ENCODE measurements around the gene TF. TPM values are rescaled to one million over a fixed set of nuclear protein-coding genes. Genes with fewer than 3 reads are reported as not detected.

TF gene
- total RNA-seq, 1 donor from 2014 or later = 2.8 TPM

DNA sequence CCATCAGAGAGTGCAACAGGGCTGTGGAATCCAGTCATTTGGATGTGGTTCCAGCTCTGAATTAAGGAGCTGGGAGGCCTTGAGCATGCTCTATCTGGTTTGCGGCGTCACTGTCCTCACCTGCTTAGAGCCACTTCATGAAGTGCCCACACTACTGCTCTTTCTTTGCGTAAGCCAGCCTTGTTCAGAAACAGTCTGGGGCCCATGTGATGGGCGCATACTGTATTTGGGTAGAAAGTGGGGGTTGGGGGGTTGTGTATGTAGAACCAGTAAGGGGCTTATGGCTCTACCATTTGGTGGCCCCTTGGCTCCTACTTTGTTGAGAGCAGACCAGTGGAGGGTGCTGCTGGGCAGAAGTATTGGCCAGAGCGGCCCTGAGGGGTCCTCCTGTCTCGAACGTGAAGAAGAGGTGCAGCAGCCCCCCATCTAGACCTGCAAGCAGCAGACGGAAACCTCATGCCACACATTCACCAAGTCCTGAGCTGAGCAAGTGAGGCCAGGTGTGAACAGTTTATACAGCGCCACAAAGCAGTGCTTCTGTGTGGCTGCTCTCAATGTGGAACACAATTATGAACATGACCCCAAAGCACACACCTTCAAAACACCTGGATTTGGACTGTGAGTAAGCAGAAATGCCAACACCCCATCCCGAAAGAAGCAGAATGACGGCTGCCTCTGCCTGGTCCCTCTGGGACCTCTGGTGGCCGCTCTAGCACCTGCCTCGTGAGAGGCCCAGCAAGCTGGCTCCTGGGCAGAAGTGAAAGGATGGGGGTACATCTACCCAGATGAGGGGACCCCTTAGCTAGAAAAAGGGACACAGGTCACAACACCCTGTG, 86.0 kb downstream of the TF start:
- intact Hi-C loops (cut with DNase I) = no loop called here
- Histone ChIP-seq H3K27me3 (ENCODE audit: low read depth) (no peaks in the 10 kb centered on the region), H3K27ac (no peak overlapping the region), H3K9me3 (no peaks in the 10 kb centered on the region), H3K4me1 (no peaks in the 10 kb centered on the region), H3K36me3 (no peaks in the 10 kb centered on the region), H3K4me3 (no peak overlapping the region)
- ATAC-seq (no peak), DNase-seq (no peak)
- TF ChIP-seq, protein P1, sequence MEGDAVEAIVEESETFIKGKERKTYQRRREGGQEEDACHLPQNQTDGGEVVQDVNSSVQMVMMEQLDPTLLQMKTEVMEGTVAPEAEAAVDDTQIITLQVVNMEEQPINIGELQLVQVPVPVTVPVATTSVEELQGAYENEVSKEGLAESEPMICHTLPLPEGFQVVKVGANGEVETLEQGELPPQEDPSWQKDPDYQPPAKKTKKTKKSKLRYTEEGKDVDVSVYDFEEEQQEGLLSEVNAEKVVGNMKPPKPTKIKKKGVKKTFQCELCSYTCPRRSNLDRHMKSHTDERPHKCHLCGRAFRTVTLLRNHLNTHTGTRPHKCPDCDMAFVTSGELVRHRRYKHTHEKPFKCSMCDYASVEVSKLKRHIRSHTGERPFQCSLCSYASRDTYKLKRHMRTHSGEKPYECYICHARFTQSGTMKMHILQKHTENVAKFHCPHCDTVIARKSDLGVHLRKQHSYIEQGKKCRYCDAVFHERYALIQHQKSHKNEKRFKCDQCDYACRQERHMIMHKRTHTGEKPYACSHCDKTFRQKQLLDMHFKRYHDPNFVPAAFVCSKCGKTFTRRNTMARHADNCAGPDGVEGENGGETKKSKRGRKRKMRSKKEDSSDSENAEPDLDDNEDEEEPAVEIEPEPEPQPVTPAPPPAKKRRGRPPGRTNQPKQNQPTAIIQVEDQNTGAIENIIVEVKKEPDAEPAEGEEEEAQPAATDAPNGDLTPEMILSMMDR (IDR thresholded peaks at IDR 0.05) = no peak

DNA sequence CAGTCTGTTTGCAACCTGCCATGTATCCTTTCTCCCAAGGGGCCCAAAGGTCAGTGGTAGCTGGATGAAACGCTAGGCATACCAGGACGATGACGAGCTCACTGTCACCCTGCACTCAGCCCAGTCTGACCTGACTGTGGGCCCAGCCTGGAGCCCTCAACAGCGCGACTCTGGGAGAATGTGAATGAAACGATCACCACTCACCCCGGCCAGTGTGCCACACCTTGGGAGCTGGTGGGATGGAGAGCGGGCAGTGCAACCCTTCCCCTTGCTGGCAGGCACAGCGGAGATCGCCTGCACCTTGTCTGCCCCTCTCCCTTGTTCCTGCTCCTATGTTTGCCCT, 86.6 kb downstream of the TF start:
- TF ChIP-seq, protein P1 (IDR thresholded peaks at IDR 0.05) = no peak
- H3K4me3 ChIP-seq = no peak overlapping the region
- no peaks in the 10 kb centered on the region for H3K27me3 ChIP-seq (ENCODE audit: low read depth)
- H3K4me1 ChIP-seq = no peaks in the 10 kb centered on the region
- H3K9me3 ChIP-seq = no peaks in the 10 kb centered on the region
- H3K27ac ChIP-seq = no peak overlapping the region
- no peaks in the 10 kb centered on the region for H3K36me3 ChIP-seq
- ATAC-seq (no peak), DNase-seq (no peak)
- intact Hi-C loops (cut with DNase I) = no loop called here

DNA sequence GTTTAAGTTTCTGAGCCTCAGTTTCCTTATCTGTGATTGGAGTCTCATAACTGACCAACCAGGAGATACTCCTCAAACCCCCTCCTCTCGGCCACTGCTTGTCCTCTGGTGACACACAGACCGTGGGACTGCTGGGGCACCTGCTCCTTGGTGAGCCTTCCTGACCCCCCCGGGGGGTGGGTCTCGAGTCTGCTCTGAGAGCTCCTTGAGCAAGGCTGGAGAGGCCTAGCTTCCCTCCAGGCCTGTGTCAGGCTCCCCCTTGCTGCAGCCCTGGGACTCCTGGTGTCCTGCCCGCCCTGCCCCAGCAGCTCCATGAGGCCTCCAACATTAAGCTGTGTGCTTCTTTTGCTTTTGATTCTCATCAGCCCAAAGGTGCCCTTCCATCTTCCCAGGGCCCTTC, 87.1 kb downstream of the TF start:
- intact Hi-C loops (cut with DNase I) = no loop called here
- no peak for DNase-seq
- no peaks in the 10 kb centered on the region for H3K9me3 ChIP-seq
- no peak for ATAC-seq
- H3K4me3 ChIP-seq = no peak overlapping the region
- no peak overlapping the region for H3K27ac ChIP-seq
- H3K4me1 ChIP-seq = no peaks in the 10 kb centered on the region
- TF ChIP-seq, protein P1 (IDR thresholded peaks at IDR 0.05) = no peak
- no peaks in the 10 kb centered on the region for H3K27me3 ChIP-seq (ENCODE audit: low read depth)
- no peaks in the 10 kb centered on the region for H3K36me3 ChIP-seq

DNA sequence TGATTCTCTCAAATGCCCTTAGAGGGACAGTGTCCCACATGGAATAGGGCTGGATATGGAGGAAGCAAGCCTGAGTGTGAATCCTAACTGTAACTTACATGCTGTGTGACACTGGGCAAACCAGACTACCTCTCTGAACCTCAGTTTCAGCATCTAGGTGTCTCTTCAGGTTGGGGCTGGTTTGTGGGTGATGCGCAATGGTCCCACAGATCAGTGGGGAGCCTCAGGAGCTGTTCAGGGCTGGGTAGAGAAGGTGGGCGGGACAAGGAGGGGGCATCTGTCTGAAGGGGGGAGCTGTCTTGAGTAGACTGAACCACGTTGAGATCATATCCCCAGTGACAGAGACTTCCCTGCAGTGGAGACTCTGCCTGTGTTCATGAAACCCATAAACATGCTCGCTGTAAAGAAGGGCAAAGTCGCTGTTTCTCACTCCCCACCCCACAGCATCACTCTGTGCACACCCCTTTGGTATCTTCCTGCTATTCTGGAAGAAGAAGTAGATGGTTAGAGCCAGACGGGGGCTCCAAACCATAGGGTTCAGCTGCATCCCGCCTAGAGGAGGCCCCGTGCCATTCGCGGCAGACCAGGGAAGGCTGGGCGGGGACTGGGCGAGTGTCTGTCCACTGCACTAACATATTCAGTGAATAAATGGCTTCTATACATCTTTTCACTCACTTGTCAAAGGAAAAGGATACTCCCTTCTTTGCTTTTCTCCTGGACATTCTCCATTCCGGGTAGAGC, 87.9 kb downstream of the TF start:
- Histone ChIP-seq H3K36me3 (no peaks in the 10 kb centered on the region), H3K9me3 (no peaks in the 10 kb centered on the region), H3K27me3 (ENCODE audit: low read depth) (no peaks in the 10 kb centered on the region), H3K4me1 (no peaks in the 10 kb centered on the region), H3K27ac (no peak overlapping the region), H3K4me3 (no peak overlapping the region)
- no peak for ATAC-seq
- no peak for DNase-seq
- intact Hi-C loops (cut with DNase I) = no loop called here
- TF ChIP-seq, protein P1 (IDR thresholded peaks at IDR 0.05) = no peak

DNA sequence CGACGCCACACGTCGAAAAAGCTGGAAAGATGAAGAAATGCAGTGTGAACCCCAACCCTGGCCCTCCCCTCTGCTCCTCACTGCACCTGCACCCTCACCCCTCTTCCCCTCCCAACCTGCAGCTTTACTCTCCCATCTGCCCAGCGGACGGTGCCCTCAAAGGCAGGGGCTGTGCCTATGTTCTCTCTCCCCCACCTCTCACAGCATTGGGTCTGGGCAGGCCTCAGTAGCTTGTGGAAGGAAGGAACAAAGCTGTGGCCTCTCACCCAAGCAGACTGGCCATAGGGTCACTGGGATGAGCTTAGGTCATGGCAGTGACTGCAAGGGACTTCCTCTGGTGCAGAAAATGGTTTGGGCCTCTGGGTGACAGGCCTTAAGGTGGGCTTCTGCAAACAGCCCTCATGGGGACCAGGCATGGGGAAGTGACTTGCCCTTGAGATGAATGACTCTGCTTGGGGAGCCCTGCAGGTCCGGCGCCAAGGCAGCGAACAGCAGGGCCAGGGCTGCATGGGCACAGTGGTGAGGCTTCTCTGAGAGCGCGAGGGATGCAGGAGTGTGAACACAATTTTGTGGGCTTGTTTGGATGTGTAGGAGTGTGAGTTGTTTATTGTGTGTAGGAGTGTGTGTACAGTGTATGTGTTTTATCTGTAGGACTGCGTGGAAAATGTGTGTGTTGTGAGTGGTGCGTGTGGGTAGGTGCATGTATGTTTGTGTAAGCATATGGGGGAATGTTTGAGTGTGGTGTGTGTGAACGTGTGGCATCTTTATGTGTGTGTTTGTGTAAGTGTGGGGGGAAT, 88.6 kb downstream of the TF start:
- no peak overlapping the region for H3K4me3 ChIP-seq
- no peaks in the 10 kb centered on the region for H3K27me3 ChIP-seq (ENCODE audit: low read depth)
- DNase-seq = no peak
- H3K9me3 ChIP-seq = no peaks in the 10 kb centered on the region
- intact Hi-C loops (cut with DNase I) = no loop called here
- TF ChIP-seq, protein P1 (IDR thresholded peaks at IDR 0.05) = no peak
- H3K27ac ChIP-seq = no peak overlapping the region
- ATAC-seq = no peak
- H3K4me1 ChIP-seq = no peaks in the 10 kb centered on the region
- no peaks in the 10 kb centered on the region for H3K36me3 ChIP-seq

Measured in lower lobe of right lung (tissue), 2 donors.